Prostate gland (tissue), 2 donors: ENCODE data around the gene POLQ.

Experiments used
- CTCF ChIP-seq, 4 experiments: fragments of 200-600 bp in 2 of 4; fragments of 450-650 bp in 2 of 4; sonication (generic) in 2 of 4; IDR thresholded peaks; 1 replicate in 3 of 4; 2 replicates in 1 of 4; pipeline ENCODE4 v1.5.1; 2016 to 2019; ENCODE audit warnings: antibody characterized with exemption in 4 of 4, mild to moderate bottlenecking in 2 of 4, moderate library complexity in 2 of 4
- POLR2A ChIP-seq: fragments of 450-650 bp; IDR thresholded peaks from one replicate; pipeline ENCODE4 v1.6.1; 2016; ENCODE audit warnings: antibody characterized with exemption, mild to moderate bottlenecking
- POLR2AphosphoS5 ChIP-seq: sonication (generic); formaldehyde crosslinking; IDR thresholded peaks from one replicate; pipeline ENCODE4 v1.6.1; 2017; ENCODE audit warnings: antibody characterized with exemption

- TF ChIP-seq CTCF (IDR thresholded peaks at IDR 0.05): no peak
- no peak for TF ChIP-seq POLR2A
- TF ChIP-seq POLR2AphosphoS5: no peak
Measured at GRCh38 chr3:121566773-121567172, 21.0 kb upstream of the POLQ start.
